MV-4-11 (cell line): ENCODE results near the gene MIR17HG.

Experiments used
- DNase-seq: peaks from one replicate; lab custom pipeline; 2025; lab: John Stamatoyannopoulos, UW

Gene MIR17HG

GRCh38 chr13:91368676-91369440 lies 21.4 kb downstream of the MIR17HG start:
- DNase-seq: no peak

- DNase-seq: no peak
Measured at GRCh38 chr13:91369441-91369831, 21.9 kb downstream of the MIR17HG start.

GRCh38 chr13:91370501-91370900 lies 23.0 kb downstream of the MIR17HG start:
- no peak for DNase-seq

- DNase-seq: peak; percentile 19
Measured at GRCh38 chr13:91372911-91373310, 25.4 kb downstream of the MIR17HG start.

GRCh38 chr13:91375116-91375729 lies 27.7 kb downstream of the MIR17HG start:
- peak; percentile 70 for DNase-seq

- DNase-seq: peak; percentile 27
Measured at GRCh38 chr13:91381371-91381770, 33.9 kb downstream of the MIR17HG start.

GRCh38 chr13:91383836-91384235 lies 36.3 kb downstream of the MIR17HG start:
- no peak for DNase-seq

GRCh38 chr13:91384896-91385295 lies 37.4 kb downstream of the MIR17HG start:
- DNase-seq: no peak

GRCh38 chr13:91389186-91389585 lies 41.7 kb downstream of the MIR17HG start:
- no peak for DNase-seq

- no peak for DNase-seq
Measured at GRCh38 chr13:91397595-91397994, 50.1 kb downstream of the MIR17HG start.

- peak; percentile 64 for DNase-seq
Measured at GRCh38 chr13:91398413-91399188, 51.1 kb downstream of the MIR17HG start, which contains the start of gene GPC5. GPC5 (plus strand) TSS chr13:91398621.

- DNase-seq: no peak
Measured at GRCh38 chr13:91399189-91400062, 51.9 kb downstream of the MIR17HG start.

GRCh38 chr13:91400063-91400399 lies 52.5 kb downstream of the MIR17HG start:
- peak; percentile 34 for DNase-seq

- DNase-seq: no peak
Measured at GRCh38 chr13:91400671-91401070, 53.2 kb downstream of the MIR17HG start.

GRCh38 chr13:91401920-91402319 lies 54.4 kb downstream of the MIR17HG start:
- peak; percentile 51 for DNase-seq
